Skeletal muscle cell (primary cell): ENCODE measurements around the gene PTGDS.
"Not testable (repeated sequence)": the region's sequence is repeated elsewhere in the genome, so short reads cannot be mapped to it uniquely, and the experiment has no call there.

Experiments
- DNase-seq: peaks from one replicate; pipeline ENCODE4 v3.0.0-alpha.2; 2010; ENCODE audit warnings: low read depth
- H3K4me3 ChIP-seq: 2 replicates; pipeline ENCODE4 v1.5.1; 2011; ENCODE audit warnings: low read depth, mild to moderate bottlenecking, control low read depth, low read length, moderate library complexity

The PTGDS gene

DNA sequence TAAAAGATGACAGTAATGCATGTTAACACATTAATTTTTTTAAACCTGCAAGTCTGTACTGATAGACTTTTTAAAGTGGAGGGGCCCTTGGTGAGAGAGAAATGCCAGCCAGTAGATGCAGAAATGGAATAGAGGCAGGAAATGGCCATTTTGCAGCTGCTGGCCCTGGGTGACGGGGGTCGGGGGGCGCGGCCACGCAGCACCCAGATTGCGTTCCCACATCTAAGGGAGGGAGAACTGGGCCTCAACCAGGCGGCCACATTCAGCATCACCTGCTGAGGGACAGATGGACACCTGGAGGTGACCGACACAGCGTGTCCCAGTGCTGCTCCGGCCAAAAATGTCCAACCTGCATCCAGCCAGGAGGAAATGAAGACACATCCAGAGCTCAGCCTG is 25.3 kb downstream of the PTGDS start:
- no peak for DNase-seq
- no peak overlapping the region for H3K4me3 ChIP-seq

DNA sequence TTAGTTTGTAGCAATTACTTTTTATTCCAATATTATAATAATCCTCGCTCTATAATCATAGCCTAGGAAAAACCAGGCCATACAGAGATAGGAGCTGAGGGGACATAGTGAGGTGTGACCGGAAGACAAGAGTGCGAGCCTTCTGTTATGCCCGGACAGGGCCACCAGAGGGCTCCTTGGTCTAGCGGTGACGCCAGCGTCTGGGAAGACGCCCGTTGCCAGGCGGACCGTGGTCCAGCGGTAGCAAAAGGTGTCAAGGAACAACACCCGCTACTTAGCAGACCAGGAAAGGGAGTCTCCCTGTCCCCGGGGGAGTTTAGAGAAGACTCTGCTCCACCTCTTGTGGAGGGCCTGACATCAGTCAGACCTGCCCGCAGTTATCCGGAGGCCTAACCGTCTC is 27.0 kb downstream of the PTGDS start:
- not testable (repeated sequence) for H3K4me3 ChIP-seq, DNase-seq

GRCh38 chr9:137006116-137007003 is 29.1 kb downstream of the PTGDS start:
- DNase-seq = no peak
- no peak overlapping the region for H3K4me3 ChIP-seq

- DNase-seq = no peak
- no peak overlapping the region for H3K4me3 ChIP-seq
Measured at GRCh38 chr9:137007108-137007815, 30.0 kb downstream of the PTGDS start.

DNA sequence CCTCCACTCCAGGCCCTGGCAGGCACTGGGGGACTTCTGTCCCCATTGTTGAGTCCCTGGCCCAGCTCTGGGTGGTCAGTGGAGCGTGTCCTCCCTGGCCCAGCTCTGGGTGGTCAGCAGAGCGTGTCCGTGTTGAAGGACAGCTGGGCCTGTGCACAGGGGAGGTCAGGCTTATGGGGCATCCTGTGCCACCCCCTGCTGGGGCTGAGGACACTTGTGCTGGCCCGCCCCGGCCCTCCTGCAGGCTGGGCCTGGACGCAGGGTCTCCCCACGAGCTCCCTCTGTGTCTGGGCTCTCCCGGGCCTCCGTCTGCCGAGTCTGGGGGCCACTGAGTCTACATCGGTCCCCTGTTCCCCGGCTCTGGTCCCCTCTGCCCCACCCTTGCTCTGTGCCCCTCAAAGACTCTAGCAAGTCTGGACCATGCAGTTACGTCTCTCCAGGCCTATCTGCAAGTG is 30.5 kb downstream of the PTGDS start:
- no peak for DNase-seq
- H3K4me3 ChIP-seq = no peak overlapping the region

GRCh38 chr9:137008312-137008711 is 31.0 kb downstream of the PTGDS start:
- H3K4me3 ChIP-seq = no peak overlapping the region
- no peak for DNase-seq

DNA sequence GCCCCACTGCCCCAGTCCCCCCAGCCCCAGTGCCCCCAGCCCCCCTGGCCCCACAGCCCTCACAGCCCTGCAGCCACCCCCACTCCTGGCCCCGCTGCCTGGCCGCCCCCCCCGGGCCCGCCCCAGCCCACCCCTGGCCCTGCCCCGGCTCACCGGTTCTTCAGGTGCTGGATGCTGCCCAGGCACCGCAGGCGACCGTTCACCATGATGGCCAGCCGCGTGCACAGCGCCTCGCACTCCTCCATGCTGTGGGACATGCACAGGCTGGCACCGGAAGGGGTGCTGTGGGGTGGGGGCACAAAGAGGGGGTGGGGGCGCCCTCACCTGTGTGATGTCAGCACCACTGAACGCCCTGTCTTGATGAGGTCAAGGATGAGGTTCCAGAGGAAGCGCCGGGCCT is 31.9 kb downstream of the PTGDS start:
- DNase-seq = no peak
- H3K4me3 ChIP-seq = no peak overlapping the region

DNA sequence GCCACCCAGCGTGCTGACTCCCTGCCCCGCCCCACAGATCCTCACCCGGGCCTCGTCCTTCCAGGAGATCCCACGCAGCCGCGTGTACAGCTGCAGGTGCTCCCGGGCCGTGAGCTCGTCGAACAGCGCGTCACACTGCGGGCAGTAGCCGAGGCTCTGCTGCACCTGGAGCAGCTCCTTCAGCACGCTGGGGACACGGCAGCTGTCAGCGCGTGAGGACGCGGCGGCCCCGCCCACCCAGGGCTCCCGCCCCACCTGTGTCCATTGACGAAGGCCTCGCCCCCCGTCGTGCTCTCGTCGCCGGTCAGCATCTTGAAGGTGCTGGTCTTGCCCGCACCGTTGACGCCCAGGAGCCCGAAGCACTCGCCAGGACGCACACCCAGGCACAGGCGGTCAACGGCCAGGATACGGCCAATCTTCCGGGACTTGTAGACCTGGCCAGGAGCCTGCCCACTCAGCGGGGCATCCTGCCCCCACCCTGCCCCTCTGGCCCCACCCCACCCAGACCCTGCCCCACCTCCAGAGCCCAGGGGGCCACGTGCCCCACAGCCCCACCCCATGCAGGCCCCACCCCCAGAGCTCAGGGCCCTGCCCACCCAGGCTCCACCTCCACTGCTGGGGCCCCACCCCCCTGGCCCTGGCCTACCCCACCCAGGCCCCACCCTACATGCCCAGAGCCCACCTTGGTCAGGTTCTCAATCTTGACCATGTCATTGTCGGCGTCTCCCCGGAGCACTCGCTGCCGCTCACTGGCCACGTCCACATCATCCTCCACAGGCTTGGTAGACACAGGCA is 32.8 kb downstream of the PTGDS start:
- DNase-seq = no peak
- no peak overlapping the region for H3K4me3 ChIP-seq

GRCh38 chr9:137011156-137011555 is 33.9 kb downstream of the PTGDS start:
- H3K4me3 ChIP-seq = no peak overlapping the region
- DNase-seq = no peak

DNA sequence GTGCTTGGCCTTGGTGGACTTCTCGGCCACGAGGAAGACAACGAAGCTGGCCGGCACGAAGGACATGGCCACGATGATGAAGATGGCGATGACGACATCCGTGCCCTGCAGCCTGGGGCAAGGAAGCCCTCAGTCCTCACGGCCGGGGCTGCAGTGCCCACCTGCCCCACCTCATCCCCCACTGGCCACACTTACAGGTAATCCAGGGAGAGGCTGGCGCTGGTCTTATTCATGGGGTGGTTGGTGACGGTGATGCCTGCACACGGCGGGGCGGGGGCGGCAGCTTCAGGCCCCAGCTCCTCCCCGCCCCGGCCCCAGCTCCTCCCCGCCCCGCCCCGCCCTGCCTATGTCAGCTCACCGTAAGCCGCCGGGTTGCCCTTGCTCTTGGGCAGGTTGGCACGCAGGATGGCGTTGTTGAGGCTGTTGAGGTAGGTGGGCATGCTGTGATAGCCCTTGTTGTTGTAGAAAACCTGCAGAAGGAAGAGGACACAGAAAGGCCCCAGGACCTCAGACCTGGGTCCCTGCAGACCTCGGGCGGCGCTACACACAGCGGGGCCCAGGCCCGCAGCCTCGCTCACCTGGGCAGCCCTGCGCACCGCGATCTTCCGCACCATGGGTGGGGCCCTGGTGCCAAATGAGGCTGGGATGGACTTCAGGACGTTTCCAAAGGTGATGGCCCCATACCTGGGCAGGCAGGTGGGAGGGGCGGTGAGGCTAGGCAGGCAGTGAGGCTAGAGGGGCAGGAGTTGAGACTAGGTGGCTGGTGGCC is 34.8 kb downstream of the PTGDS start:
- no peak overlapping the region for H3K4me3 ChIP-seq
- no peak for DNase-seq

DNA sequence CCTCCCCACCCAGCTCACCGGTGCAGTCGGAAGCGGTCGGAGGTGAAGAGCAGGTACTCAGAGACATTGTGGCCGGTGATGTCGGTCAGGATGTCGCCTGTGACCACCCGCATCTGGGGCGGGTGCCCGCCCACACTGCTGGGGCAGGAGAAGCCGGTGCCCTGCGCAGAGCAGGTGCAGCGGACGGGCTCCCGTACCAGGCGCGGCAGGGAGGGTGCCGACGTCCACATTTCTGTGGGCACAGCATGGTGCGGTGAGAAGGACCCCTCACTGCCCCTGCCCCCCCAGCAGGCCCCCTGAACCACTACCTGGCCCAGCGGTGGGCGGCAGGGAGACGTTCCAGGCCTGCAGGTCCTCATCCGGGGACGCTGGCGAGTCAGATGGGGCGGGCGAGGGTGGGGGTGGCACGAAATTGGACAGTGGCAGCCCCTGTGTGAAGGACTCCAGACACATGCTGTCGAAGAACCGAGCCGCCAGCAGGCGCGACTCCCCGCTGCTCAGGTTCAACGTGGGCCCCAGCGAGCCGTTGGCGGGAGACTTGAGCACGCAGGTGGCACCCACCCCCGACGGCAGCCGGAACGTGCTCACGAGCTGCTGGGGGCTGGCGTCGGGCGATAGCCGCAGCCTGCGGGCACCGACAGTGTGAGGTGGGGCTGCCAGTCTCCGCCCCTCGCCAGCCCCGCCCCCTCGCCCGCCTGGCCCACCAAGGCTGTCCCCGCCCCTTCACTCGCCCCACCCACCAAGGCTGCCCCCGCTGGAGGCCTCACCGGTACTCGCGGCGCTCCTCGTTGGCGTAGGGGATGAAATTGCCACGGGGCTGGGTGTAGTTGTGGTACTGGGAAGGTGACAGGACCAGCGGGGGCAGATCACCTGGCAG is 35.6 kb downstream of the PTGDS start:
- DNase-seq = no peak
- no peak overlapping the region for H3K4me3 ChIP-seq

DNA sequence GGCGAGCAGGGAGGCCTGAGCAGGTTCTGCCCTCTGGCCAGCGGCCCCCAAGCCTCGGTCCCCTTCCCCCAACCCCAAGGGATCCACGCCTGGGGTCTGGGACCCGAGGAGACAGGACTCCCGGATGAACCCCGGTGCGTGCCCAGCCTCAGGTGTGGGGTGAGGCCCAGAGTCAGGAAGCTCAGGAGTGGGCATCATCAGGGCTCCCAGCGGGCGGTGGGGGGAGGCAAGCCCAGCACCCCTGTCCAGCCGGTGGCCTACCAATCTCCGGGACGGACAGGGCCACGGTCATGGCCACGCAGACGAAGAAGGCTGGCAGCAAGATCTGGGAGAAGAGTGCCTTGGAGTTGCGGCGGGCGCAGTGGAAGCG is 36.3 kb downstream of the PTGDS start:
- DNase-seq = no peak
- no peak overlapping the region for H3K4me3 ChIP-seq

- DNase-seq = no peak
- no peak overlapping the region for H3K4me3 ChIP-seq
Measured at GRCh38 chr9:137014166-137014565, 36.9 kb downstream of the PTGDS start.

DNA sequence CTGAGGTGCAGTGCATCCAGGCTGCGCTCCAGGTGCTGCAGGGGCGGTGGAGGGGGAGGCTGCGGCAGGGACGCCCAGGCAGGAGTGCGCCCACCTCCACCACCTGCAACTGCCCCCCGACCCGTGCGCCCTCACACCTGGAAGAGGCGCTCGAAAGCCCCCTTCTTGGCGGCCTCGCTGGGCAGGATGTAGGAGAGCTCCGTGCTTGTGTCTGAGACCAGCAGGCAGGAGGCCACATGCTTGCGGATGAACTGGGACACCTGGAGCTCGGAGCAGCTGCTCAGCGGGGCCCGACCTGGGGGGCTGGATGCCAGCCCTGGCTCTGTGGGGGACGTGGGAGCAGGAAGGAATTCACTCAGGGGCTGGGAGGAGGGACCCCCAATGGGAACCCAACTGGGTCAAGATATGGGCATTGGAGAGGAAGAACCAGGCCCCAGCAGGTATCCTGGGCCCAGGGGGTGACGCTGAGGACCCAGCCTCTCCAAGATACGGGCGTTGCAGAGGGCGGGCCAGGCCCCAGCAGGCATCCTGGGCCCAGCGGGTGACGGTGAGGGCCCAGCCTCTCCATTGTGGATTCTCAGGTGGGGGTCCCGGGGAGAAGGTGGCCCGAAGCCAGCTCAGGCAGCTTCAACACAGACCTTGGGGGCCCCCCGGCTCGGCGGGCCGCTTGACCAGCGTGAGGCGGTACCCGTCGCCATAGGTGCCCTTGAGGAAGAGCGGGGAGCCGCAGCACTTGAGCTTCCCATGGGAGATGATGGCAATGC is 37.7 kb downstream of the PTGDS start:
- DNase-seq = no peak
- H3K4me3 ChIP-seq = no peak overlapping the region

DNA sequence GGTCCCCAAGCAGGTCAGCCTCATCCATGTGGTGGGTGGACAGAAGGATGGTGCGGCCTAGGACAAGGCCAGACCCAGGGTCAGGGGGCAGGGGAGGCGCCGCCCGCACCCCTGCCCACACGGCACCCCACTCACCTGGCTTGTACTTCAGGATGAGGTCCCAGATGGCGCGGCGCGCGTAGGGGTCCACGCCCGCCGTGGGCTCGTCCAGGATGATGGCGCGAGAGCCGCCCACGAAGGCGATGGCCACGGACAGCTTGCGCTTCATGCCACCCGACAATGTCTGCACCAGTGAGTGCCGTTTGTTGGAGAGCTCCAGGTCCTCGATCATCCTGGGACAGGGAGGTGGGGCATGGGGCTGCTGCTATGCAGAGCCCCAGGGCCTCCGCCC is 38.2 kb downstream of the PTGDS start:
- no peak overlapping the region for H3K4me3 ChIP-seq
- no peak for DNase-seq

- DNase-seq = no peak
- no peak overlapping the region for H3K4me3 ChIP-seq
Measured at GRCh38 chr9:137015976-137016375, 38.7 kb downstream of the PTGDS start.

- DNase-seq = no peak
Measured at GRCh38 chr9:137016436-137016835, 39.1 kb downstream of the PTGDS start.

GRCh38 chr9:137017071-137017470 is 39.8 kb downstream of the PTGDS start:
- no peak overlapping the region for H3K4me3 ChIP-seq
- DNase-seq = no peak

More at GRCh38 chr9:137016436-137016835, 39.1 kb downstream of the PTGDS start:
- no peak overlapping the region for H3K4me3 ChIP-seq
